HG03039 (cell line): Measurements from ENCODE around the gene COMP.

Experiments
- ATAC-seq: cut with Tn5 transposase; IDR thresholded peaks from one replicate; pipeline ENCODE4 v1.9.1; 2021; ENCODE audit warnings: mild to moderate bottlenecking, moderate library complexity; ENCODE audit not compliant: unreplicated experiment

COMP gene

GRCh38 chr19:18770663-18771327, 20.3 kb downstream of the COMP start:
- no peak for ATAC-seq

GRCh38 chr19:18769989-18770528, 21.0 kb downstream of the COMP start:
- ATAC-seq = no peak

- no peak for ATAC-seq
These were observed 21.9 kb downstream of the COMP start for GRCh38 chr19:18768997-18769891.

GRCh38 chr19:18768046-18768771, 22.9 kb downstream of the COMP start:
- no peak for ATAC-seq

- no peak for ATAC-seq
These were observed 25.9 kb downstream of the COMP start for GRCh38 chr19:18765224-18765623.

DNA sequence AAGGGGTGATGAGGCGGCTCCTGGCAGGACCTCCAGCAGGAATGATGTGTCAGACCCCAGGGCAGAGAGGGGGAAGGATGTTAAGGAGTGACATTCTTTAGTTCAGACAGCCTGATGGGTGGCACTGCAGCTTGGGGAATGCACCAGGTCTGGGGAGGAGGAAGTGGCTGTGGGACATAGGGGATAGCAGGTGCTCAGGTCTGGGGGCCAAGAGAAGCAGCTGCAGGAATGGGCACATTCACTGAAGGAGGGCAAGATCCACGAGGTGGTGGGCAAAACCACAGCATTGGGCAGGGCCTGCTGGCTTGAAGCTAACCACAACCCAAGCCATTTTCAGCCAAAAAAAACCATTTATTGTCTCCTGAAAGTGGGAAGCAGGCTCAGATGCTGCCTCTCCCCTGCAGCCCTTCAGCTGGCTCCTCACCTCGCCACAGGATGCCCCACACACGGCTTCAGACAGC, 26.5 kb downstream of the COMP start:
- no peak for ATAC-seq

DNA sequence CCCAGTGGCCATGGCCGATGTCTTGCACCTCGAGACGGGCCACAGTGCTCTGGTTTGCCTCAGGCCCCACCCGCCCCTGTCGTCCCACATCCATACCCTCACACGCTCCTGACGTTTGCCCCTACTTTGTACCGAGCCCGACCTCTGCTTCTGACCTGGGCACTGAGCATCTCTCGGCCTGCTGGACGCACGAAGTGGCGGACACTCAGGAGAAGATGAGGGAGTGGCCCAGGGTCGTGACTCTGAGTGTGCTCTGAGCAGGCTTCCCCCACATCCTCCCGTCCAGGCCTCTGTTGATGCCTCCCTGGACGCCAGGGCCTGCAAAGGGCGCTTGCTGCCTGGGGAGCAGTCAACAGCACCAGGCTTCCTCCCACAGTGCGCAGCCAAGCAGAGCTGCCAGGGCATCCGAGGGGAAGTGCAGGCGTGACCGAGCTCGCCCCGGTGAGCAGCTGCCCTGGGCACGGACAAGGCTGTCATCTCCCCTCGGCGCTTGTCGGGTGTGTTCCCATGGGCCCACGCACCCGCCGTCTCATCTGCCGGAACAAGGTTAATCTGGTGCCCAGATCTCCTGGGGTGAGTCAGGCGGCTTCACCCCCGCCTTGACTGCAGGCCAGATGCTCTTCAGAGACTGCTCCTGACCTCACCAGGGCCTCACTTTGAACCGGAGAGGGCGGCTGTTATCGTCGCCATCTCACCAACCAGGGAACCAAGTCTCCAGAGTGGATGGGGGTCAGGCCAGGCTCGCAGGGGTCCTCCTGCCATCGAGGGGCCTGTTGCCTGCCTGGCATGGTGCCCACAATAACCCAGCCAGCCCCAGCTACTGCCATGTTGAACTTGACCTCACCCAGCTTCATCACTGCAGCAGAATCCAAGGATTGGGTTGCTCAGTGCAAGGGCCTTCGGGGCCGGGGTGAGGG, 27.2 kb downstream of the COMP start:
- no peak for ATAC-seq

DNA sequence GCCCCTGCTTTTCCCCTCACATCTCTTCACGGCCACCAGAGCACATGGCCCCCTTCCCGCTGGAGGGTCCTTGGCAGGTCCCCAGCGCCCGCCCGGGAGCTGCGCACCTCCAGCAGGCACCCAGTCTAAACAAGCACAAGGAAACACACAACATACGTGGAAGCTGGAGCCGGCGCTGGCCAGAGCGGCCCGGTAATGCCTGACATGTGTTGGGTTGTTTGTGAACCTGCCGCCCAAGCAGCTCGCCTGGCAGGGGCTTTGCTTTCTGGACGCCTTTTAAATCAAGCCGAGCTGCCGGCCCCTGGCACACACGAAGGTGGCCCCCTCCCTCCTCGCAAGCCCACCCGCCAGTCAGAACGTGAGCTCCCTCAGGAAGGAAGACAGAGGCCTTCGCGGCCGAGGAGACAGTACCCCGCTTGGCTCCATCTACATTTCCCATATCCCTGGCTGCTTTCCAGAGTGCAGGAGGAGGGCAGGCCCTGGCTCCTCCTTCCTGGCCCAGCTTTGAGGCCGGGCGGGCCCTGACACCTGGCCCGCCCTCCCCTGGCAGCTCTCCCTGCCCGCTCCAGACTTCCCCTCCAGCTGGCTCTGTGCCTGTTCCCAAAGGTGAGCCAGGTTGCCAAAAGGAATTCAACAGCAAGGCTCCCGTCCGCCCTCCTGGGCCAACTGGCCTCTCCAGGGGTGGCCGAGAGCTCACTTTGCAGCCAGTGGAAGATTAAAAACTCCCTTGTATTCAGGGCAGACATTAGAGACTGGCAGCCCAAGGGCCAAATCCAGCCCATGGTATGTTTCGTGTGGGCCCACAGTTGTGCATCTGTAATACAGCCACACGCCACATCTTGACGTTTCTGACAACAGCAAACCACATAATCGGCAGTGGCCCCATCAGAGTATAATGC, 28.7 kb downstream of the COMP start:
- ATAC-seq = no peak

- no peak for ATAC-seq
These were observed 29.5 kb downstream of the COMP start for GRCh38 chr19:18761531-18762110.

- no peak for ATAC-seq
These were observed 30.4 kb downstream of the COMP start for GRCh38 chr19:18760440-18761383.

DNA sequence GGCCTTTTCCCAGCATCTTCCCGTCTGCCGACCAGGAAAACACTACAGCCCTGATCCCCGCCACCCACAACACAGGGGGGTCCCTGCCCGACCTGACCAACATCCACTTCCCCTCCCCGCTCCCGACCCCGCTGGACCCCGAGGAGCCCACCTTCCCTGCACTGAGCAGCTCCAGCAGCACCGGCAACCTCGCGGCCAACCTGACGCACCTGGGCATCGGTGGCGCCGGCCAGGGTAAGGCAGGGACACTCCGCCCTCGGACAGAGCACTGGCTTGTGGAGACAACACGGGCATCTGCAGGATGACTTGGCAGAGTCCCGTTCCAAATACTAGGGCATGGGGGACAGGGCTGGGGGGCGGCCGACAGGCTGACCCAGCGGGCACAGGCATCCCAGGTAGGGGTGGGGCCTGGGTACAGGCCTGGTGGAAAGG, 31.1 kb downstream of the COMP start:
- ATAC-seq = no peak

GRCh38 chr19:18759304-18759994, 31.7 kb downstream of the COMP start:
- no peak for ATAC-seq

DNA sequence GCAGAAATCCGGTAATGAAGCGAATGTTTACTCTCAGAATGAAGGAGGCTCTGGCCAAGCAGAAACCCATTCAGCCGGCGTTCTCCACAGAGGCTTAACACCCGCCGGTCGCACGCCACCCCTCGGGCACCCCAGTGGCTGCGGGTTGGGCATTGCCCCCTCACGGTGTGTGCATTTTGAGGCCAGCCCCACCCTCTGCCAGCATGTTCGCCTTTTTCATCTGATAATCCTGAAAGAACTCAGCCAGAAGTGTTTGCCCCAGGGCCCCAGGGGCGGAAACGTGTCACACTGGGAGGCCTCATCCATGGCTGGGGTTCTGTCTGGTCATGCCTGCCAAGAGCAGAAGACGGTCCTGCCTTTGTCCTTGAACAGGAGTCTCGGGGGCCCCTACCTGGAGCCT, 34.2 kb downstream of the COMP start:
- no peak for ATAC-seq

GRCh38 chr19:18754501-18754900, 36.6 kb downstream of the COMP start:
- ATAC-seq = no peak

GRCh38 chr19:18751571-18751970, 39.5 kb downstream of the COMP start:
- no peak for ATAC-seq

DNA sequence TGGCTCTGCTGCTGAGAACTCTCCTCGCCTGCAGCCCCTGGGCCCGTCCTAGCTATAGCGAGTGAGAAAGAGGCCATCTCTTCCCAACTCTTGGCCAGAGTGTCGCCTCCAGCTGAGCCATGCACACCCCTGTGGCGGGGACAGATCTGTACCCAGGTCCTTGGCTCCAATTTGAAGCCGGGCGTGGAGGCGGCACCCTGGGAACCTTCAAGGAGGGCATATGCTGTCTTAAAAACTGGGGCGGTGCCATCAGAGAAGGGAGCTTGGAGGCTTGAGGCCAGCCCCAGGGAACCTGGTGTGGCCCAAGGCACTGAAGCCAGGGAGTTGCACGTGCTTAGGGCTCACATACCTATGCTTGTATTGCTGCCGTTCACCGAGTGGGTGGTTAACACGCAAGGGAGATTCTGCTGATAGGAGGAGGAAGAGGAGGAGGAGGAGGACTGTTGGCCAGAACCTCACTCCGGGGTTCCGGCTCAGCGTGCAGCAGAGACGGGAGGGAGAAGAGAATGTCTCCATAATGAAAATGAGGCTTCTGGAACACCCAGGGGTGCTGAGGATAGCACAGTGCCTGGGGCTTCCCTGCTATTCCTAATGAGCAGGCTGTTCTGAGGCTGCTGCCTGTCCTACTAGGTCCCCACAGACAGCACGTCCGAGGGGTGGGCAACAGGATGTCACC, 40.7 kb downstream of the COMP start:
- ATAC-seq = no peak
